ENCODE measurements around the gene ADORA3. TPM values are rescaled to one million over a fixed set of nuclear protein-coding genes. Genes with fewer than 3 reads are reported as not detected.

The ADORA3 gene
- total RNA-seq, 4 donors from 2014 or later: 11.5 to 51.3 (median 23.3) TPM

GRCh38 chr1:111483166-111483565 lies 20.3 kb downstream of the ADORA3 start:
- TF ChIP-seq CTCF (IDR thresholded peaks at IDR 0.05; ENCODE audit: low read depth): no peak

- no peak for TF ChIP-seq CTCF (IDR thresholded peaks at IDR 0.05; ENCODE audit: low read depth)
These were observed 21.8 kb downstream of the ADORA3 start for GRCh38 chr1:111481387-111482221.

GRCh38 chr1:111480674-111481073 lies 22.8 kb downstream of the ADORA3 start:
- TF ChIP-seq CTCF (IDR thresholded peaks at IDR 0.05; ENCODE audit: low read depth): no peak

GRCh38 chr1:111476761-111477309 lies 26.6 kb downstream of the ADORA3 start:
- TF ChIP-seq CTCF (IDR thresholded peaks at IDR 0.05; ENCODE audit: low read depth): no peak

GRCh38 chr1:111476214-111476613 lies 27.2 kb downstream of the ADORA3 start:
- no peak for TF ChIP-seq CTCF (IDR thresholded peaks at IDR 0.05; ENCODE audit: low read depth)

GRCh38 chr1:111475701-111476100 lies 27.7 kb downstream of the ADORA3 start:
- TF ChIP-seq CTCF (IDR thresholded peaks at IDR 0.05; ENCODE audit: low read depth): no peak

- TF ChIP-seq CTCF (IDR thresholded peaks at IDR 0.05; ENCODE audit: low read depth): no peak
These were observed 28.9 kb downstream of the ADORA3 start for GRCh38 chr1:111474521-111474920.

All from subcutaneous adipose tissue (tissue), 4 donors.